Hair follicle dermal papilla cell (primary cell): ENCODE measurements around the gene DAPK2. TPM values are rescaled to one million over a fixed set of nuclear protein-coding genes. Genes with fewer than 3 reads are reported as not detected.

Source experiments
- small RNA-seq: library from RNA; depleted of rRNA; stranded (forward); fragments of <200 nt; gene quantifications from one replicate; pipeline ENCODE3, GENCODE V24; 2012
- total RNA-seq: library from RNA; depleted of rRNA; stranded (reverse); fragments of >200 nt; gene quantifications from 2 replicates; pipeline ENCODE4 v1.2.3, GENCODE V29; 2012

DAPK2 gene
- 17.6 and 19.8 TPM in 2 replicates for total RNA-seq

DNA sequence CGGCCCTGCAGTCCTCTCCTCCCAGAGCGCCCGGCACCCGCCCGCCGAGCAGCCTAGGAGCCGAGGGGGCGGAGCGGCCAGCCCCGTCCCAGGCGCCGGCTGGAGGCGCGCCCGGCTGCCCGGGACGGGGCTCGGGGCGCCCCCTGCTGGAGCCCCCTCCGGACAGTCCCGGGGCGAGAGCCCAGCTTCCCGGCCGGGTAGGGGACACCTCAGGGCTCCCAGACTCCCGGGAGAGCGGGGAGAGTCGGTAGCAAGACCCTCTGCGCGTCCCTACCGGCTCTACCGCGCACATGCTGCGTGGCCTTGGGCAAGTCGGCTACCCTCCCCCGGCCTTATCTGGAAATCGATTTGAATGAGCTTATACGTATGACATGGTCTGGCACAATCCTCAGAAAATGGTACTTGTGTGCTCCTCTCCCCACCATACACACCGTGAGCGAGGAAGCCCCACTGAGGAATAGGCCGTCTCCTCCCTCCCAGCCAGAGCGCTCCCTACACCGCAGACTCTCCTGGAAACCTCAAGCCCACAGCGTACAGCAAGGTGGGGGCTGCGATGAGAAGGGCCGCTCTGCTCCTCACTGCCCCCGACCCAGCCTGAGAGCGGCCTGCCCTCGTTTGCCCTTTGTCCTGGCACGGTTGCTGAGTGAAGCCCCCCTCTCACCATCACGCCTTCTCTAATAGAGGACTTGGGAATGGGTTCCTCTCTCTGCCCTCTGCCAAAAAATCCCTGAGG is at the start of gene DAPK2:
Gene DAPK2, minus strand, starts transcription at position 65 of the 733 bp plus-strand sequence. CDS start 6,224 bp downstream, outside the sequence.

DNA sequence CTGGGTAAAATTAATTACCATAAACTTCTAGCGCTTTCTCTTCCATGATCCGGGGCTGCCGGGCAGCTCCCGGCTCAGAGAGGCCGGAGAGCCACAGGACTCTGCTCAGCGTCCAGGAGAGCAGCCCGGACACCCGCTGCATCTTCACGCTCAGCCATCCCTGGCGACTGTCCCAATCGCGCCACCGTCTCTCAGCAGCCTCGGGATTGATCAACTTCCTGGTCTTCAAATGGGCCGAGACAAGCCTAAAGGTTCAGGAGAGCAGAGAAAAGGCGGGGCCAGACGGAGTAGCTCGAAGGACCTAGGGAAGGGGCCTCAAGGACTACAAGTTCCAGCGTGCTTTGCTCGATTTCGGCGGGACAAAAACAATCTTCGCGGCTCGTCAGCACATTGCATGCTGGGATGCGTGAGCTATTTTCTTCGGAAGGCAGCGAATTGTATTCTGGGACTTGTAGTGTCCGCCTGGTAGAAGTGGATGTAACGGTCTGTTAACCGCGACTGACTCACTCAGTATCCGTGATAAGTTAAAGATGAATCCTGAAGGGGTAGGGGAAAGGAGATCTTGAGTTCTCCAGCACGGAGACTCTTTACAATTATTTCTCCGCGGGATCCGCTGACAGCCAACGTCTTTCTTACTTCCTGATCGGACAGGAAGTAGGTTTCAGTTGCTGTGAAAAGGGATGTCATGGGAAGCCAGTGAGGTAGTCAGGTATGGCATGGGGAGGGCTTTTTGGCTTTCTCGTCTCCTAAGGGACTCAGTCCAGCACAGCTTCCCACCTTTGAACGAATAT is 47.5 kb upstream of the DAPK2 start, which contains the start of gene CIAO2A:
Gene CIAO2A, minus strand, starts transcription at position 212 of the 791 bp plus-strand sequence. Its CDS starts 70 bp downstream, at position 142.

Small RNAs within 50 kb of the gene (small RNA-seq; reads per million reads assigned to genes)
- gene AC015914.2 (not detected), gene MIR422A (not detected)

Other genes with a start within 250 kb of the DAPK2 start
- 87.2 and 105 TPM in 2 replicates for gene HERC1, start 212.5 kb downstream of the DAPK2 start, total RNA-seq
- 33.1 and 40.1 TPM in 2 replicates for gene CIAO2A, start 47.4 kb upstream of the DAPK2 start, total RNA-seq
- gene SNX1, start 49.5 kb upstream of the DAPK2 start, total RNA-seq = 49.5 and 52.6 TPM in 2 replicates
- 0.16 and 0.24 TPM in 2 replicates for gene SNX22, start 105.2 kb upstream of the DAPK2 start, total RNA-seq
- 651 and 789 TPM in 2 replicates for gene PPIB, start 116.5 kb upstream of the DAPK2 start, total RNA-seq